Peyer's patch (tissue), 4 donors: ENCODE results near the gene DIS3L2.

Experiments
- CTCF ChIP-seq, 6 experiments: fragments of 450-650 bp in 4 of 6; fragments of 200-600 bp in 2 of 6; sonication (generic) in 1 of 6; IDR thresholded peaks; one replicate each; pipeline ENCODE4 v1.5.1; 2017 to 2019; ENCODE audit warnings: antibody characterized with exemption in 6 of 6, mild to moderate bottlenecking in 3 of 6, moderate library complexity in 1 of 6
- POLR2A ChIP-seq, 2 donors: fragments of 450-650 bp; IDR thresholded peaks; one replicate each; pipeline ENCODE4 v1.5.1; 2017; ENCODE audit warnings: antibody characterized with exemption in 2 of 2, mild to moderate bottlenecking in 2 of 2, moderate library complexity in 2 of 2

- no peak for TF ChIP-seq CTCF (IDR thresholded peaks at IDR 0.05)
- TF ChIP-seq POLR2A (IDR thresholded peaks at IDR 0.05): no peak
Observed at GRCh38 chr2:232207174-232207573, 245.7 kb downstream of the DIS3L2 start.
